ENCODE data around the gene KIF3A. TPM values are rescaled to one million over a fixed set of nuclear protein-coding genes. Genes with fewer than 3 reads are reported as not detected.

KIF3A gene
- total and polyA plus RNA-seq, 2 of the 8 experiments (the other 6 are each of a cell fraction or from before 2014, with no cell fraction given): 3.1 to 13.1 TPM

DNA sequence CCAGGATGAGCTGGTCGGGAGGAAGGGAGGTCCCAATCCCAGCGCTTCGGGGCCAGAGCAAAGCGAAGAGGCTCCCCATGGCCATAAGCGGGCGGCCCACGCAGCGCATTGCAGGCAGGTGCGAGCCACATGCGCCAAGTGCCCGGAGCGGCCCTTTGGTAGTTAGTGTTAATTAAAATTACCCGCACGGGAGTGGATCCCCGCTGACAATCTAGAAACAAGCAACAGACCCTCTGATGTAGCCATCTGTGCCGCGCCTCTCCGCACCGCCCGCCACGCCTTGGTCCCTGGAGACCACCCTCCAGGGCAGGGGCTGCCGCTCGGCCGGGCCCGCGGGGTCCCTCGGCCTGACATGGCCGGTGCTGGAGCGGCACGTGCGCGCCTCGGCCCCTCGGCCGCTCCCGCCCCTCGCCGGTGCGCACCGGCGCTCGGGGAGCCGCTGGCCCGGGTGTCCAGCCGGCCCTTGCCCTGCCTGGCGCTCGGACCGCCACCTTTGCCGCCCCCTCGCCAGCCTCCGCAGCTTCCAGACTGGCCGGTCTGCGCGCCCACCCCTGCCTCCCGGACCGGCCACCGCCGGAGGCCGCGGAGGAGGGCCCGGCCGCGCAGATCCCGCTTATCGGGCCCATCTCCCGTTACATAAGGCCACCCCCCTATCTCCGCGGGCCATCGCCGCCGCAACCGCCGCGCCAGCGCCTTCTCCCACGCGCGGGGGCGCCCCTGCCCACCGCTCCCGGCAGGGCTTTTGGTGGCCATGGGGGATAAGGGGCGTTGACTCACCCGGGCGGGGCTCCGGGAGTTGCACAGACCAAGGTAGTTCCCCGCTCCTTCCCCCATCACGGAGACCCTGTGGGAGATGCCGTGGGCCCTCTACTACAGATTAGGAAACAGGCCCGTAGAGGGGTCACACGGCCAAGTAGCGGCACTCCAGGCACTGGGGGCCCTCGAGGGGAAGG, 81.2 kb downstream of the KIF3A start (continued):
- TF ChIP-seq, protein P1, sequence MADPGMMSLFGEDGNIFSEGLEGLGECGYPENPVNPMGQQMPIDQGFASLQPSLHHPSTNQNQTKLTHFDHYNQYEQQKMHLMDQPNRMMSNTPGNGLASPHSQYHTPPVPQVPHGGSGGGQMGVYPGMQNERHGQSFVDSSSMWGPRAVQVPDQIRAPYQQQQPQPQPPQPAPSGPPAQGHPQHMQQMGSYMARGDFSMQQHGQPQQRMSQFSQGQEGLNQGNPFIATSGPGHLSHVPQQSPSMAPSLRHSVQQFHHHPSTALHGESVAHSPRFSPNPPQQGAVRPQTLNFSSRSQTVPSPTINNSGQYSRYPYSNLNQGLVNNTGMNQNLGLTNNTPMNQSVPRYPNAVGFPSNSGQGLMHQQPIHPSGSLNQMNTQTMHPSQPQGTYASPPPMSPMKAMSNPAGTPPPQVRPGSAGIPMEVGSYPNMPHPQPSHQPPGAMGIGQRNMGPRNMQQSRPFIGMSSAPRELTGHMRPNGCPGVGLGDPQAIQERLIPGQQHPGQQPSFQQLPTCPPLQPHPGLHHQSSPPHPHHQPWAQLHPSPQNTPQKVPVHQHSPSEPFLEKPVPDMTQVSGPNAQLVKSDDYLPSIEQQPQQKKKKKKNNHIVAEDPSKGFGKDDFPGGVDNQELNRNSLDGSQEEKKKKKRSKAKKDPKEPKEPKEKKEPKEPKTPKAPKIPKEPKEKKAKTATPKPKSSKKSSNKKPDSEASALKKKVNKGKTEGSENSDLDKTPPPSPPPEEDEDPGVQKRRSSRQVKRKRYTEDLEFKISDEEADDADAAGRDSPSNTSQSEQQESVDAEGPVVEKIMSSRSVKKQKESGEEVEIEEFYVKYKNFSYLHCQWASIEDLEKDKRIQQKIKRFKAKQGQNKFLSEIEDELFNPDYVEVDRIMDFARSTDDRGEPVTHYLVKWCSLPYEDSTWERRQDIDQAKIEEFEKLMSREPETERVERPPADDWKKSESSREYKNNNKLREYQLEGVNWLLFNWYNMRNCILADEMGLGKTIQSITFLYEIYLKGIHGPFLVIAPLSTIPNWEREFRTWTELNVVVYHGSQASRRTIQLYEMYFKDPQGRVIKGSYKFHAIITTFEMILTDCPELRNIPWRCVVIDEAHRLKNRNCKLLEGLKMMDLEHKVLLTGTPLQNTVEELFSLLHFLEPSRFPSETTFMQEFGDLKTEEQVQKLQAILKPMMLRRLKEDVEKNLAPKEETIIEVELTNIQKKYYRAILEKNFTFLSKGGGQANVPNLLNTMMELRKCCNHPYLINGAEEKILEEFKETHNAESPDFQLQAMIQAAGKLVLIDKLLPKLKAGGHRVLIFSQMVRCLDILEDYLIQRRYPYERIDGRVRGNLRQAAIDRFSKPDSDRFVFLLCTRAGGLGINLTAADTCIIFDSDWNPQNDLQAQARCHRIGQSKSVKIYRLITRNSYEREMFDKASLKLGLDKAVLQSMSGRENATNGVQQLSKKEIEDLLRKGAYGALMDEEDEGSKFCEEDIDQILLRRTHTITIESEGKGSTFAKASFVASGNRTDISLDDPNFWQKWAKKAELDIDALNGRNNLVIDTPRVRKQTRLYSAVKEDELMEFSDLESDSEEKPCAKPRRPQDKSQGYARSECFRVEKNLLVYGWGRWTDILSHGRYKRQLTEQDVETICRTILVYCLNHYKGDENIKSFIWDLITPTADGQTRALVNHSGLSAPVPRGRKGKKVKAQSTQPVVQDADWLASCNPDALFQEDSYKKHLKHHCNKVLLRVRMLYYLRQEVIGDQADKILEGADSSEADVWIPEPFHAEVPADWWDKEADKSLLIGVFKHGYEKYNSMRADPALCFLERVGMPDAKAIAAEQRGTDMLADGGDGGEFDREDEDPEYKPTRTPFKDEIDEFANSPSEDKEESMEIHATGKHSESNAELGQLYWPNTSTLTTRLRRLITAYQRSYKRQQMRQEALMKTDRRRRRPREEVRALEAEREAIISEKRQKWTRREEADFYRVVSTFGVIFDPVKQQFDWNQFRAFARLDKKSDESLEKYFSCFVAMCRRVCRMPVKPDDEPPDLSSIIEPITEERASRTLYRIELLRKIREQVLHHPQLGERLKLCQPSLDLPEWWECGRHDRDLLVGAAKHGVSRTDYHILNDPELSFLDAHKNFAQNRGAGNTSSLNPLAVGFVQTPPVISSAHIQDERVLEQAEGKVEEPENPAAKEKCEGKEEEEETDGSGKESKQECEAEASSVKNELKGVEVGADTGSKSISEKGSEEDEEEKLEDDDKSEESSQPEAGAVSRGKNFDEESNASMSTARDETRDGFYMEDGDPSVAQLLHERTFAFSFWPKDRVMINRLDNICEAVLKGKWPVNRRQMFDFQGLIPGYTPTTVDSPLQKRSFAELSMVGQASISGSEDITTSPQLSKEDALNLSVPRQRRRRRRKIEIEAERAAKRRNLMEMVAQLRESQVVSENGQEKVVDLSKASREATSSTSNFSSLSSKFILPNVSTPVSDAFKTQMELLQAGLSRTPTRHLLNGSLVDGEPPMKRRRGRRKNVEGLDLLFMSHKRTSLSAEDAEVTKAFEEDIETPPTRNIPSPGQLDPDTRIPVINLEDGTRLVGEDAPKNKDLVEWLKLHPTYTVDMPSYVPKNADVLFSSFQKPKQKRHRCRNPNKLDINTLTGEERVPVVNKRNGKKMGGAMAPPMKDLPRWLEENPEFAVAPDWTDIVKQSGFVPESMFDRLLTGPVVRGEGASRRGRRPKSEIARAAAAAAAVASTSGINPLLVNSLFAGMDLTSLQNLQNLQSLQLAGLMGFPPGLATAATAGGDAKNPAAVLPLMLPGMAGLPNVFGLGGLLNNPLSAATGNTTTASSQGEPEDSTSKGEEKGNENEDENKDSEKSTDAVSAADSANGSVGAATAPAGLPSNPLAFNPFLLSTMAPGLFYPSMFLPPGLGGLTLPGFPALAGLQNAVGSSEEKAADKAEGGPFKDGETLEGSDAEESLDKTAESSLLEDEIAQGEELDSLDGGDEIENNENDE (IDR thresholded peaks at IDR 0.05; ENCODE audit: insufficient replicate concordance, low read length): no peak
- TF ChIP-seq CBX8 (IDR thresholded peaks at IDR 0.05; ENCODE audit: borderline replicate concordance, low read depth, low read length) (no peak), GABPA (IDR thresholded peaks at IDR 0.05; ENCODE audit: borderline replicate concordance, insufficient read depth, low read length) (no peak), ASH2L (IDR thresholded peaks at IDR 0.05; ENCODE audit: low read length) (peak; percentile 37), SP1 (IDR thresholded peaks at IDR 0.05; ENCODE audit: low read depth, low read length) (no peak), POU5F1 (IDR thresholded peaks at IDR 0.05; ENCODE audit: low read depth, low read length) (no peak), POLR2AphosphoS5 (IDR thresholded peaks at IDR 0.05; ENCODE audit: low read depth, low read length) (no peak), RNF2 (IDR thresholded peaks at IDR 0.05; ENCODE audit: borderline replicate concordance, low read depth, low read length, missing control alignments, poor library complexity, severe bottlenecking) (peak; percentile 72), SP2 (IDR thresholded peaks at IDR 0.05; ENCODE audit: low read length) (no peak), TAF1 (IDR thresholded peaks at IDR 0.05; ENCODE audit: low read depth, low read length) (no peak)
